GM19397 (cell line): ENCODE results near the gene ISG20.

ENCODE experiments used
- ATAC-seq: cut with Tn5 transposase; IDR thresholded peaks from one replicate; pipeline ENCODE4 v1.9.1; 2021; ENCODE audit warnings: mild to moderate bottlenecking, moderate library complexity; ENCODE audit not compliant: unreplicated experiment

The ISG20 gene

DNA sequence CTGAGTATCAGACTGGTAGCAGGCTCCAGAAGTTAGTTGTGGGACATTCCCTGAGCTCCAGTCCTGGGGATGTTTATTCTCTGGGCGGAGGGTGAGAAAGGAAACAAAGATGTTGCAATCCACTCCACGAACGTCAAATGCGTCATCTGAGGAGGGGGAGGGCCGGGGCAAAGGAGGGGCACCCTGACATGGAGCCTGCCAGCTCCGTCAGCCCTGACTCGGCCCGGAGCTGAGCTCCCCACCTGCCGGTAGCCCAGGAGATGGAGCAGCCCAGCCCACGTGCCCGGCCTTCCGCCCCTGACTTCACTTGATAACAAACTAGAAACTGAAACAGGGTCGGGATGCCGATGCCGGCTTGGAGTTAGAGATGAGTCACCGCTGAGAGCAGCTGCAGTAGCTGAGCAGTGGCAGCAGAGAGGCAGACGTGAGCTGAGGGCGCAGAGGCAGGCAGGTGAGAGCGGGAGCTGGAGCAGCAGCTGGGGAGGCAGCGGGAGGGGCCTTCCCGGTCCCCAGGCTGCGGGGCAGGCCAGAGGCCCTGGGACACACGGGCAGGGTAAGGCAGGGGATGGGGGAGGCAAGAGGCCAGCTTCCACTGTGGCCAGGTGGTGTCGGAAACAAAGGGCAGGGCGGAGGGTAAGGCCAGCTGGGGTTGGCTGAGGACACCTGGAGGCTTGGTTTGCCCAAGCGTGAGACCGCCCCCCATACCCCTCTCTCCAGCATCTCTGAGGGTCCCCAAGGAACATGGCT, at the start of gene ISG20:
Gene ISG20 (plus strand): TSS at position 391 of the 747 bp plus-strand sequence. CDS start 351 bp downstream, at position 742.
- peak; percentile 67 for ATAC-seq

DNA sequence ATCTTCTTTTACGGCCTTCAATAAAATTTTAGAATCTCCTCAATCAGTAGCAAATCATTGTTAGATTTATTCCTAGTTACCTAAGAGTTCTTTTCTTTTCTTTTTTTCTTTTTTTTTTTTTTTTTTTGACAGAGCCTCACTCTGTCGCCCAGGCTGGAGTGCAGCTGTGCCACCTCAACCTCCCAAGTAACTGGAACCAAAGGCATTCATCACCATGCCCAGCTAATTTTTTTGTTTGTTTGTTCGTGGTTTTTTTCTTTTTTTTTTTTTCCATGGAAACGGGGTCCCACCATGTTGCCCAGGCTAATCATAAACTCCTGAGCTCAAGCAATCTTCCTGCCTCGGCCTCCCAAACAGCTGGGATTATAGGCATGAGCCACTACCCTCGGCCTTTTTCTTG, 48.1 kb upstream of the ISG20 start:
- ATAC-seq: no peak

DNA sequence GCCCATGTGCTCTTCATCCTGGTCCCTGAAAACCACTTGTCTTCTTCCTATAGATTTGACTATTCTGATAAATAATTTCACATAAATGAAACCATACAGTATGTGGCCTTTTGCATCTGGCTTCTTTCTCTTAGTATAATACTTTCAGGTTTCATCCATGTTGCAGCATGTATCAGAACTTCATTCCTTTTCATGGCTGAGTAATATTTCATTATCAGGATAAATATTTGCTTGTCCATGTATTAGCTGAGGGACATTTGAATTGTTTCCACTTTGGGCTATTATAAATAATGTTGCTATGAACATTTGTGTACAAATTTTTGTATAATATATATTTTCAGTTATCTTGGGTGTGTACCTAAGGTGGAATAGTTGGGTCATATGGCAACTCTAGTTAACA, 47.4 kb upstream of the ISG20 start:
- no peak for ATAC-seq

DNA sequence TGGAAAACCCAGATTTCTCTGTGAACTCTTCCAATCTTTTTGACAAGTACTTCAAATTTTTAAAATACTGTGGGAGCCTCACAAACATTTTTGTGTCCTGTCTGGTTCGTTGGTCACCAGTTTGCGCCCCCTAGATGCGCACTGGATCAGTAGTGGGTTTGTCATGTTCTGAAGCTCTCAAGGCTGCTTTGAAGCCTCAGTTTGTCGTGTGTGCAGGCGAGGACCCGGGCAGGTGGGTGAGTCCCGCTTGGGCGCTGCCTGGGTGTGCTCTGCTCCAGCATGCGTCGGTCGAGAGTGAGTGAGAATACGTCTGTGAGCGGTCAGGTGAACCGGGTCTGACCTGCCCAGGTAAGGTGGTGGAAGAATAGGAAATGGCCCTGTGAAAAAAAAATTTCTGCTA, 34.9 kb upstream of the ISG20 start:
- ATAC-seq: no peak

DNA sequence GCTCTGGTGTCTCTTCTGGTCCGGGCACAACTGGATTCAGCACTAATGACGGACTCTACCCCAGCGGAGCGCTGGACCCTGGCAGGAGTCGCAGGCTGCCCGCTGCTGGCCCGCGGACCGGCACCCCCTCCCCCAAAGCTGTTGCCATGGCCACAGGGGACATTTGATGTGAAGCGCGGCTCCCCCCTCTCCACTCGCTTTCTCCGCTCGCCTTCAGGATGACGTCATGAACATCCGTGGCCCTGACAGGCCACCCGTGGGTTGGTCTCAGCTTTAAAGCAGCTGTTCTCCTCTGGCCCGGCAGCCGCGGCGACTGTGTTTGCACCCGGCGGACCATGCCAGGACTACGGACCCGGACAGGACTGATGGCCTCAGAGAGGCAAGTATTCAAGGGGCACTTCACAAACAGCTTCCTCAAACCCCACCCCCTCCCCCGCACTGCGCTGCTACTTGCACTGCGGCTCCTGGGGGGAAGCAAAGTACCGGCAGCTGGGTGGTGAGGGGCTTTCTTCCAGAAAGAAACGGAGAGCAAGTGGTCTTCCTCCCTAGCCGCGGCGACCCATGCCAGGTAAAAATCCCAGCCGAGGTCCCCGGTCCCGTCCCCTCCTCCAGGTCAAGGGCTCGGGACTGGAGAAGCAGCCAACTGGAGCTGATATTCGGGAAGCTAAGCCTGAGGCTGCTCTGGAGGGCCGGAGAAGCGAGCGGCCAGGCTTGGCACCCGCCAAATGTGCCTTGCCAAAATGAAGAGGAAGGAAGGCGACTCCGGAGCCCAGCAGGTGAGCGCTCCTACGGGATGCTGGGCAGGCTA, 34.2 kb upstream of the ISG20 start:
- ATAC-seq: no peak

DNA sequence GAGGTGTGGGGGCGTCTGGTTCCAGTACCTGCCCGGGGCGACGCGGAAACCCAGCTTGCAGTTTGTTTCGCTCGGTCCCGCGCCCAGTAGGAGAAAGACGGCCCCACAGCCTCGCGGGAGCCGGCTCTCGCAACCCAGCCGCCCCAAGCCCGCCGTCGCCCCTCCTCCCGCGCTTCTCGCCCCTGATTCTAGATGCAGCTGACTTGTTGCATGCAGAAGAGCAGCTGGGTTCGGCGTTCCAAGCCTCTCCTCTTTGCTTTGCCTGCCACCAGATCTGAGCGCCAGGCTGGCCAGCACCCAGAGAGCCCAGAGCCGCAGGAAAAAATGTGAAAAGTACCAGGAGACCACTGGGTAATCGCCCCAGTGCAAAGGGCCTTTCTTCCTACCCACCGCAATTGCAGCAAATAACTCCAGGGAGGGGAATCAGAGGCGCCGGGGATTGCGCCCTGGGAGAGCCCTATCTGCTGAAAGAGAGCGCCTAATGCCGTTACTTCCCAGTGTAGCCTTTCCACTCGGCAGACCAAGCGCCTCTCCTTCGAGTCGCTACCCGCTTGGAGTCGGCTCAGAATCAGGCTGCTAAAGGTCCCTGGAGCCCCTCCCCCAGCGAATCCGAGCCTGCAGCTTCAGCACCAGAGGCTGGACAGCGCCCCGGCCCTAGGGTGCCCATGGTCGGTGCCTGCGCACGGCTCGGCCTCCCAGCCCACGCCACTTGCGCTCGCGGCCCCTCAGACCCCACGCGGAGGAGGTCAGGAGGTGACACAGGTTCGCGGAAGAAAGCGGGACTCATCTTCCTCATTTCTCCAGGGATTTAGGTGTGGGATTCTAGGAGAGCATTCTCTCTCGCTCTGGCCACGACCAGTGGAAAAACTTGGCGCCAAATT, 33.4 kb upstream of the ISG20 start:
- no peak for ATAC-seq

DNA sequence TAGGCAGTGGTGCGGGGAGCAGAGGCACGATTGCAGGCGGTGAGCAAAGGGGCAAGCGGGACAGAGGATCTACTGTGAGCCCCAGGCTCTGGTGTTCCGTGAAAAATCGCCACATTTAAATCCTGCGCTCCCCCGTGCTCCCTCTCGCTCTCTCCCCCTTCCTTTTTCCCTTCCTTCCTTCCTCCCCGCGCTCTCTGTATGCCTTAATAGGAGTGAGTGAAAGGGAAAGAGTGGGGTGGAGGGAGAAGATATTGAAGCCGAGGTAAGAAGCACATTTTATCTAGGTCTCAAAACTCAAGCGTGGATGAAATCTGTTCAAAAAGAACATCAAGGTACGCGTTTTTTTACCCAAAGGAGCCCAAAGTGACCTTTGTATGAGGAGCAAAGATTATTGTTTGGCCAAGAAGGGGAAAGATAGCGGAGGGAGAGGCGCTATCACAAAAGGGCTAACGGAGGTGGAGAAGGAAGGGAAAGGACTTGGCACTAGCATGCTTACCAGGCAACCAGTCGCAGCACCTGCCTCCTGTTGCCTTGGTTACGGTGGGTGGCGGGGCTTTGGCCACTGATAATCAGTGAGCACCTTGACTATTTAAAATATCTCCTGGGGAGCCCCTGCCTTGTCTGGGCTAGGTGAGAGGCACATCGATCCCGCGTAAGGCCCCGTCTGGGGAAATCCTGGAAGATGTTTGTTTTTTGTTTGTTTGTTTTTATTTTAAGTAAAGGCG, 32.6 kb upstream of the ISG20 start:
- ATAC-seq: no peak

DNA sequence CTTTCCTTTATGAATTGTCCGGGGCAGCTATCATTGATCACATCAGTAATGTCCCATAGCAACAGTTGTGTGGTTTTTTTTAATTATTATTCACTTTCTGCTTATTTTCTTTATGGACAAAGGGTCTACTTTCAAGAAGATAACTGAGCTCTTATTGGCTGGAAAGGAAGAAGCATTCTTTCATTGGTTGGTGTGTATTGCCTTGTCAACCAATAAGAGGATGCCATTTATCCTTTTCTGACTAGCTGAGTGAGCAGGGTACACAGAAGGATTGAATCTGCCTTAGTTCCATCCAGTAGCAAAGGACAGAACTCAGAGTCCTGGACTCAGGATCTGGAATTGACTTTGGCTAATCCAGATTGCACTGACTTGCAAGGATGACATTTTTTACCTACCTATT, 30.9 kb upstream of the ISG20 start:
- no peak for ATAC-seq

DNA sequence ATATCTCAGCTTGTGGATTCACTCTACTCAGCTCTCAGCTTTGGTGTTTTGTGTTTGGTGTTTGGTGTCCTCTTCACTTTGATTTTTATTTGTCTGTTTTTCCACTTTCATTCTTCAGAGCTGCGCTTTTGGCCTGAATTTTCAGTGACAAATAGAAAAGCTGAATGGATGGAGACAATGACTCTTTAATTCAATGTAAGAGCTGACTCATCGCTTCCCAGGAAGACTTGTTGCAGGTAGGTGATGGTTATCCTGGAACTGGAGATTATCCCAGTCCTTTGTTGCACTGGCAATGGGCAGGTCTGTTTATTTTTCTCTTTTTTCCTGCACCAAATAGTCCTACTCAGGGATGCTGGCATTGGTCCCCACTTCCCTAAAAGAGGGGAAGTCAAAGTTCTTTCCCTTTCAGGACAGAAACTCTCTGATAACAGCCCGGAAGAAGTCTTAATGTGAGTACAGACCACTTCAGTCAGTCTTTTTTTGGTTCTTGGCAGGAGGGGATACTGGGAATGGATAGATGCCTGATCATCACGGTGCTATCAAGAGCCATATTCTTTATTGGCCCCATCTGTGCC, 30.1 kb upstream of the ISG20 start:
- ATAC-seq: no peak

DNA sequence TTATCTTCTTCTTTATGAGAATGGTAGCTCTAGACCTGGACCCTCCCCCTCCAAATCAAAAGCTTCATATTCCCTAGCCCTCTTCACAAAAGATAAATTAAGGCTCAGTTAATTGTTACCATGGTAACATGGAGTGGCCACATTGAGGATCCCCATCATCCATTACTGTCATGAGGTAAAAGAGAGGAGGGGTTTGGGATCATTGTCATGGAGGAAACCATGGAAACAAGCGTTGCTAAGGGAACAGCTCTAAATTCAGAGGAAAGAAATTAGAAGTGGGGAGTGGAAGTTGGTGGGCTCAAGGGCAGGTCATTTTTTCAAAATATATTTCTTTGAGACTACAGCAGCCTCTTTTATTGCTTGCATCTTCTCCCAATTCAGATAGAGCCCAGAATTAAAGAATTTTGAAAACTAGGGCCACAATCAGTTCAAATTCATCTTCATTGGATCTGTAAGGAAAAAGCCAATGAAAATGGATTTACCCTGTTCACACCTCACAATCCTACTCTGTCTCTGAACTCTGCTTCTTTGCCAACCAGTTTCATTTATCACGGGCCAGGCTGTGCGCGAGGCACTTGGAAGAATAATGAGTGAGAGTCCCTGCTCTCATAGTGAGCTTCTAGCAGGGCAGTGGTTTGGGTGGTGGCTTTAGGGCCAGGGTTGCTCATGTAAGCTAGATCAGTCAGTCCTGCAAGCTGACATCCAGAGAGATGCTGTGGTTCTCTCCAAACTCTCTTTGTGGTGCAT, 29.3 kb upstream of the ISG20 start:
- ATAC-seq: no peak

DNA sequence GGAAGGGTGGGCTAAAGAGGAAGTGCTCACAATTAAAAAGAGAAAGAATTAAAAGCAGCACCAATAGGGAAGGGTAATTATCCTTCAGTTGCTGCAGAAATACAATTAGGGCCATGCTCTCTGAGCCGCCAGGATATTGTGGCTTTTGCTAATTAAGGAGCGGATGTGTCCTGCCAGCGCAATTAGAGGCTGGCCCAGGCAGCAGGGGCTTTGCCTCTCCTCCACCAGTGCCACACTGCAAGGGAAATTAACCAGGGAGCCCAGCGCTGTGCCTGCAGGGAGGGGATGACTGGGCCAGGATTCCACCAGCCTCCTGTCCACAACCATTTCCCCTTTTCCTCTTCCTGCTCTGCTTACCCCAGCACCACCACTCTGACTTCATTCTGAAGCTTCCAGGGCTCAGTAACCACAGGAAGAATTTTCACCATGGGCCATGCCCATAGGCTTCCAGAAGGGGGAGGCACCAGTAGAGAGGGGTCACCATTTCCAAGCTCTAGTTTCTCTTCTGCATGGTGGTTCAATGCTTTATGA, 28.1 kb upstream of the ISG20 start:
- no peak for ATAC-seq

DNA sequence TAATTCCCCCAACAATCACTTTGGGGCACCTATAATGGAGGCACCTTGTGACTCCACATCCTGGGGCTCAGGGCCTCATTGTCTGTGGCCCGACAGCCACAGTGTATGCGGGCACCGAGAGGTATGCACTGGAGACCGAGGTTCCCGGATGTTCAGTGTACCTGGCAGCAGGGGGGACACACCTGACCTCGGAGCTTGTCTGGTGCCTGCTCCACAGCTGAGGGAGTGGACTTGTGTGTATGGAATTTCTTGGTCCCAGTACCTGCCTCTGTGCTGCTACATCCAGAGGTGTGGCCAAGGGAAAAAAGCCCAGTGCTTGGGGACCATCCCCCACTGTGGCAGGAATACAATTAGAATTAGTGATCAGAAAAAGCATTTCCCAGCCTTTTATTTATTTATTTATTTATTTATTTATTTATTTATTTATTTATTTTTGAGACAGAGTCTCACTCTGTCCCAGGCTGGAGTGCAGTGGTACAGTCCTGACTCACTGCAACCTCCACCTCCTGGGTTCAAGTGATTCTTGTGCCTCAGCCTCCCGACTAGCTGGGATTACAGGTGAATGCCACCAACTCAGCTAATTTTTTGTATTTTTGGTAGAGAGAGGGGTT, 26.5 kb upstream of the ISG20 start:
- no peak for ATAC-seq

DNA sequence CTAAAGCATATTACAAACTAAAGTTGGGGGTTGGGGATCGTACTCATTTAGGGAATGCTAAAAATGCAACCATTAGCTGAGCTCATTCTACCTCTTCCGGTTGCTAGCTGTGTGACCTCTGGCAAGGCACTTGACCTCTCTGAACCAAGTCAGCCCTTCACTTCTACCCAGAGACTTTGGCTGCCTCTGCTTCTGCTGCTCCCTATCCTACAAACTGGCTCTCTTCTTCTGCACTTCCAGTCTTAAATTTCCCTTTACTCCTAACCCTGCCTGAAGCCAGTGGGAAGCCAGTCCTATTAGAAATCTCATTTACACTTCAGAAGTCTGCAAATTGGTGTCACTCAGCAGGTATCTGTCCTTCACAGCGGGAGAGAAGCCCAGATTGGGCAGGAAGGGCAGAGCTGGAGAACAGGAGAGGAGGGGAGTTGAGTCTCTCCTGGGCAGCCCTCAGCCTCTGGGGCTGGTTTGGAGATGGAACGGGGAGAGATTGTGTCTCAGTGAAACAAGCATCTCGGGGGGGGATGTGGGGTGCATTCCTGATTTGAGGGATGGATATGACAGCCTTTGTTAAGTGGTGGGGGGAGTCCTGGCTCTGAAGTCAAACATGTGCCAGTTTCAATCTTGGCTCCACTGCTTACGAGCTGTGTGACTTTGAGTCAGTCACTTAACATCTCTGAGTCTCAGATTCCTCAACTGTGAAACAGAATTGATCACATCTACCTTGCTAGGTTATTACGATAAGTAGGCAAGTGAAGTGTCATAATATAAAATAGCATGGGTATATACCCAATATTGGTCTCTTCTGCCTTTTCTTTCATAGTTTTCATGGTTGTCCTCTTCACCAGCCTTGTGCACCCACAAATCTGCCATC, 25.5 kb upstream of the ISG20 start:
- ATAC-seq: no peak

DNA sequence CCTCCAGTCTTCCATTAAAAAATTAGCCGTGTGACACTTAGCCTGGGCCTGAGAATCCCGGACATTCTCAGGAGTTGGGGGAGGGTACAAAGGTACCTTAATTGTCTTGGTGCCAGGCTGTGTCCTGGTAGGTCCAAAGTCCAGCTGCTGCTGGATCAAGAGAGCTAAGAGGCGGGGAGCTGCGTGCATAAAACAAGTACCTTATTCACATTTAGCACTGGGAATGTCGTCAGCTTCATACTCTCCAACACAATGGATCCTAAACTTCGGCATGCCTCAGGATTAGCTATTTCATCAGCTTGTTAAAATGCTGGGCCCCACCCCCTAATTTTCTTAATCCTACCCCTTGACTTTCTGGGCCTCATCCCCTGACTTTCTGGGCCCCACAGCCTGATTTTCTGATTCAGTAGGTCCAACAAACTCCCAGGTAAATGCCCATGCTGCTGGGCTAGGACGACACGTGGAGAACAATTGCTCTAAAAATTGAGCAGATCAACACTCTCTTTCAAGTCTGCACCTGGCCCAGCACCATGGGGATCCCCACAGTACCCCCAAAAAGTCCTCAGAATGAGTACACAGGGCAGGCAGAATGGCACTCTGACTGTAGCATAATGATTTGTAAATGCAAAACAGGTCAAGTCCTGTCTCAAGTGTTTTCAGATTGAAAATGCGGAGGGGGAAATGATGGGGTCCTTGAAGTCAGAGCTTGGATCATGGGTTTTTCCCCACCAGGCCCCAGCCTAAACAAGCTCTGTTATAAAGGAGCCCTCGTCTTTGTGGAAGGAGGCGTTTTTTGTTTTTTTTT, 23.3 kb upstream of the ISG20 start:
- ATAC-seq: no peak

DNA sequence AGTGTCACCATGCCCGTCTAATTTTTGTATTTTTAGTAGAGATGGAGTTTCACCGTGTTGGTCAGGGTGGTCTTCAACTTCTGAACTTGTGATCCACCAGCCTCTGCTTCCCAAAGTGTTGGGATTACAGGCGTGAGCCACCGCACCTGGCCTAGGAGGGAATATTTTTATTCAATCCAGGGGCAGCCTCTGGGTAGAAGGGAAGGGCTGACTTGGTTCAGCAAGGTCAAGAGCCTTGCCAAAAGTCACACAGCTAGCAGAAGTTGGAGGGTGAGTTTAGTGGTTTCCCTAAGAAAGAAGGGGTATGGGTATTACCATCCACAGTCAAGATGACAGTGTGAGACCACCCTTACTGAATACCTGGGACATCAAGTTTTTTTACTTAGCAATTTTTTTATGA, 22.6 kb upstream of the ISG20 start:
- no peak for ATAC-seq

DNA sequence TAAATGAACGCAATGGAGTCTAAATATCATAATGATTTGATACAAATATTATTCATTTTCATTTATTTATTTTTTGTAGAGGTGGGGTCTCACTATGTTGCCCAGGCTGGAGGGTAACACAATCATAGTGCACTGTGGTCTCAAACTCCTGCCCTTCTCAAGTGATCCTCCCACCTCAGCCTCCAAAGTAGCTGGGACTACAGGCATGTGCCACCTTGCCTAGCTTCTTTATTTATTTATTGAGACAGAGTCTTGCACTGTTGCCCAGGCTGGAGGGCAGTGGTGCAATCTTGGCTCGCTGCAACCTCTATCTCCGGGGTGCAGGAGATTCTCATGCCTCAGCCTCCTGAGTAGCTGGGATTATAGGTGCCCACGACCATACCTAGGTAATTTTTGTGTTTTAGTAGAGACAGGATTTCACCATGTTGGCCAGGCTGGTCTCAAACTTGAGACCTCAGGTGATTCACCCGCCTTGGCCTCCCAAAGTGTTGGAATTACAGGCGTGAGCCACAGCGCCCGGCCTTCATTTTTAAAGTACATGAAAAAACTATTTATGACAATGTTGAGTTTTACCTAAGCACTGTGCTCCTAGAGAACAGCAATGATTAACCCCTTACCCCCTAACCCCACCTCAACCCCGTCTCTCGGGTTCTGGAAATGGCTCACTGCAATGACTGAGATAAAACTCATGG, 21.6 kb upstream of the ISG20 start:
- no peak for ATAC-seq

DNA sequence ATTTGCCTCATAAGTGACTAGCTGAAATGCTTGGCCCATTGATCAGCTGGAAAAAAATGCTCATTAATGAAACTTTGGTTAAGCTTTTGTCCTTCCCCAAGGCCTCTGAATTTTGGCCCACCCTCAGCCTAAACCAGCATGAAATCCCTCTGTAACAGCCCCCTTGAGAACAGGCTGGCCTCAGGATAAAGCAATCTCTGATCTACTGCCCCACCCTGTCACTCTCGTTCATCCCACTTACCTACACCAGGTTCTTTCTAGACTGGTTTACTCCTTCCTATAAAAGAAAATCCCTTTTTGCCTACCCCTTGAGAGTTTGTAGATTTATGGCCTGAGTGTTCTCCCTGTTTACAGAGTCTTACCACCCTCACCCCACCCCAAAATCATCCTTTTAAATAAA, 21.0 kb upstream of the ISG20 start:
- ATAC-seq: no peak
